Ovary (tissue), 9 donors: ENCODE results near the gene ZNF423. TPM values are rescaled to one million over a fixed set of nuclear protein-coding genes. Genes with fewer than 3 reads are reported as not detected.
A peak's percentile ranks its signal among the peaks of the same experiment; 100 is the strongest.

Experiments used
- DNase-seq, 5 donors: peaks; one replicate each; pipeline ENCODE4 v3.0.0-alpha.2; 2019 to 2020
- H3K27ac ChIP-seq, 2 donors: fragments of 200-600 bp; one replicate each; pipeline versions ENCODE4 v1.5.1 to v1.8.0; 2019 to 2022
- H3K27me3 ChIP-seq: fragments of 200-600 bp; one replicate; pipeline ENCODE4 v1.8.0; 2022
- H3K36me3 ChIP-seq: fragments of 200-600 bp; sonication (generic); one replicate; pipeline ENCODE4 v1.5.1; 2019
- H3K4me1 ChIP-seq: one replicate; pipeline ENCODE4 v1.8.1; 2013; ENCODE audit warnings: mild to moderate bottlenecking, moderate library complexity; ENCODE audit not compliant: insufficient read depth
- H3K4me3 ChIP-seq: fragments of 200-600 bp; sonication (generic); one replicate; pipeline ENCODE4 v1.5.1; 2017
- H3K9me3 ChIP-seq, 2 donors: fragments of 200-600 bp in 1 of 2; sonication (generic) in 1 of 2; one replicate each; pipeline versions ENCODE4 v1.5.1 to v1.8.1; 2013 to 2019; ENCODE audit warnings: mild to moderate bottlenecking in 1 of 2, moderate library complexity in 1 of 2
- CTCF ChIP-seq, 3 donors: fragments of 450-650 bp in 2 of 3; fragments of 200-600 bp in 1 of 3; IDR thresholded peaks; one replicate each; pipeline versions ENCODE4 v1.5.1 to v1.8.0; 2016 to 2022; ENCODE audit warnings: antibody characterized with exemption in 3 of 3, mild to moderate bottlenecking in 1 of 3
- EP300 ChIP-seq: sonication (generic); formaldehyde crosslinking; IDR thresholded peaks from one replicate; pipeline ENCODE4 v1.6.1; 2017; ENCODE audit warnings: antibody characterized with exemption
- POLR2A ChIP-seq: fragments of 450-650 bp; IDR thresholded peaks from one replicate; pipeline ENCODE4 v1.6.1; 2017; ENCODE audit warnings: antibody characterized with exemption, mild to moderate bottlenecking, moderate library complexity
- WGBS, 3 donors: extraction: QIAGEN DNeasy Blood & Tissue Kit in 1 of 3; methylation state at CpG; one replicate each; pipeline versions ENCODE4 v1.1.5 to v1.1.7; 2013 to 2017; 5-methylcytosine and 5-hydroxymethylcytosine counted together
- intact Hi-C, 4 donors: fragments of 100-400 bp; cut with DNase I; formaldehyde crosslinking; loops; one replicate each; pipeline versions ENCODE4 v1.11.0 to v1.15.1; 2022 to 2023
- polyA plus RNA-seq, 2 donors: library from polyadenylated mRNA; stranded (reverse); fragments of 200-250 nt in 1 of 2; fragments of 350-450 nt in 1 of 2; fragmentation: Illumina TruSeq in 1 of 2; extraction: RNeasy Lipid Tissue Mini Kit (QIAGEN cat#74804) in 1 of 2; gene quantifications; one replicate each; pipeline ENCODE4 v1.2.3, GENCODE V29; 2013 to 2014
- total RNA-seq, 7 donors: library from RNA; depleted of rRNA in 2 of 7; stranded (reverse); fragments of >200 nt in 2 of 7; fragmentation: NEBNext Ultra II Directional in 3 of 7; extraction: Animal tissue kit (Norgen Biotek cat#: 25700) in 3 of 7; gene quantifications; one replicate each; pipeline versions ENCODE4 v1.1.0 to v1.2.4, GENCODE V29; 2016 to 2023
- donor health status: DM: no; HTN: no; CAD: no; lungs with moderate emphysema.
- donor health status: DM: no; HTN: no; CAD: no.
- donor health status: Bipolar disorder and iron deficiency.
- donor health status: DM: yes; HTN: yes; CAD: no.
- donor health status: DM: no; HTN: no; CAD: no.
- donor health status: DM: yes; HTN: yes; CAD: no.

ZNF423 gene
- total and polyA plus RNA-seq, 9 donors, result 3.3 to 40.3 (median 12.4) TPM

- intact Hi-C loops, result loop anchor here in 1 of 4 donors (10.0 kb wide), 1 partner anchor 69 kb away; no protein-coding TSS in a partner anchor
Observed at GRCh38 chr16:49854188-49854795, 1.6 kb downstream of the ZNF423 start.

GRCh38 chr16:49852279-49852678, 3.6 kb downstream of the ZNF423 start:
- no peak overlapping the region for H3K27ac ChIP-seq
- H3K36me3 ChIP-seq, result no peaks in the 10 kb centered on the region
- intact Hi-C loops, result loop anchor here in 1 of 4 donors (10.0 kb wide), 1 partner anchor 67 kb away; no protein-coding TSS in a partner anchor
- H3K27me3 ChIP-seq, result no peaks in the 10 kb centered on the region
- peaks cover 4% of the 10 kb centered on the region for H3K4me1 ChIP-seq
- TF ChIP-seq POLR2A, result no peak
- TF ChIP-seq CTCF (IDR thresholded peaks at IDR 0.05), result no peak
- no peak for TF ChIP-seq EP300
- 79 to 81% (median 79%) methylated on average over 5 of the region's 5 CpGs for WGBS, 3 donors
- DNase-seq, result no peak
- no peaks in the 10 kb centered on the region for H3K9me3 ChIP-seq
- H3K4me3 ChIP-seq, result no peak overlapping the region

More at GRCh38 chr16:49854188-49854795, 1.6 kb downstream of the ZNF423 start:
- Histone ChIP-seq H3K27me3 (no peaks in the 10 kb centered on the region), H3K9me3 (no peaks in the 10 kb centered on the region), H3K4me3 (peak overlapping the region; percentile 85), H3K36me3 (no peaks in the 10 kb centered on the region), H3K27ac (peak overlapping the region; percentile 69 to 95), H3K4me1 (peaks cover 4% of the 10 kb centered on the region)
- DNase-seq, result peak in 4 of 5 donors; percentile 46 to 63 (median 54)
- TF ChIP-seq POLR2A (peak; percentile 10), CTCF (IDR thresholded peaks at IDR 0.05) (no peak), EP300 (no peak)
- 34 to 40% (median 36%) methylated on average over 33 of the region's 33 CpGs for WGBS, 3 donors

GRCh38 chr16:49851468-49851787, 4.5 kb downstream of the ZNF423 start:
- peaks cover 4% of the 10 kb centered on the region for H3K4me1 ChIP-seq
- 58 to 72% (median 63%) methylated on average over 5 of the region's 5 CpGs for WGBS, 3 donors
- no peak overlapping the region for H3K4me3 ChIP-seq
- DNase-seq, result no peak
- no peaks in the 10 kb centered on the region for H3K36me3 ChIP-seq
- H3K27me3 ChIP-seq, result no peaks in the 10 kb centered on the region
- no peak for TF ChIP-seq CTCF (IDR thresholded peaks at IDR 0.05)
- TF ChIP-seq POLR2A, result no peak
- no peak for TF ChIP-seq EP300
- intact Hi-C loops, result loop anchor here in 1 of 4 donors (10.0 kb wide), 1 partner anchor 67 kb away; no protein-coding TSS in a partner anchor
- no peaks in the 10 kb centered on the region for H3K9me3 ChIP-seq
- no peak overlapping the region for H3K27ac ChIP-seq

GRCh38 chr16:49850558-49851467, 5.1 kb downstream of the ZNF423 start:
- Histone ChIP-seq H3K4me1 (peaks cover 4% of the 10 kb centered on the region), H3K27ac (no peak overlapping the region), H3K9me3 (no peaks in the 10 kb centered on the region), H3K27me3 (no peaks in the 10 kb centered on the region), H3K4me3 (no peak overlapping the region), H3K36me3 (no peaks in the 10 kb centered on the region)
- WGBS, 3 donors, result 76 to 84% (median 83%) methylated on average over 13 of the region's 13 CpGs
- no peak for DNase-seq
- intact Hi-C loops, result loop anchor here in 1 of 4 donors (10.0 kb wide), 1 partner anchor 66 kb away; no protein-coding TSS in a partner anchor
- TF ChIP-seq CTCF (IDR thresholded peaks at IDR 0.05) (no peak), POLR2A (no peak), EP300 (no peak)
